Measurements from ENCODE around the gene IBA57.

The IBA57 gene

GRCh38 chr1:228144193-228144992, 21.2 kb upstream of the IBA57 start:
- no peak for DNase-seq (ENCODE audit: low read depth in 4 of 4, low spot score in 1 of 4)

DNA sequence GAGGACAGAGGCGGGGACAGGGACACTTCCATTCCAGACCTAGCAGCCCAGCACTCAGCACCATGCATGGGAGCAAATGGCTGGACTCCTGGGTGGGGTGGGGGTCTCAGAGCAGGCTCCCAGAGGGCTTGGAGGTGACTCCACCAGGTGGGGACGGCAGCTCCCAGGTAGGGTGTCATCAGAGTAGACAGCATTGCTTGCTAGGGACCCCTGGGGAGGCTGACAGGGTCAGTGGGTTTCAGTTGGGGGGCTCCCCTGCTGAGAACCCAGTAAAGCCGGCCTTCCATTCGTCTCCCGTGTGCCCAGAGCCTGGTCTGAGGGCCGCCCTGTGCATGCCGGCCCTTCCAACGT, 20.6 kb upstream of the IBA57 start:
- DNase-seq (ENCODE audit: low read depth in 4 of 4, low spot score in 1 of 4) = no peak

DNA sequence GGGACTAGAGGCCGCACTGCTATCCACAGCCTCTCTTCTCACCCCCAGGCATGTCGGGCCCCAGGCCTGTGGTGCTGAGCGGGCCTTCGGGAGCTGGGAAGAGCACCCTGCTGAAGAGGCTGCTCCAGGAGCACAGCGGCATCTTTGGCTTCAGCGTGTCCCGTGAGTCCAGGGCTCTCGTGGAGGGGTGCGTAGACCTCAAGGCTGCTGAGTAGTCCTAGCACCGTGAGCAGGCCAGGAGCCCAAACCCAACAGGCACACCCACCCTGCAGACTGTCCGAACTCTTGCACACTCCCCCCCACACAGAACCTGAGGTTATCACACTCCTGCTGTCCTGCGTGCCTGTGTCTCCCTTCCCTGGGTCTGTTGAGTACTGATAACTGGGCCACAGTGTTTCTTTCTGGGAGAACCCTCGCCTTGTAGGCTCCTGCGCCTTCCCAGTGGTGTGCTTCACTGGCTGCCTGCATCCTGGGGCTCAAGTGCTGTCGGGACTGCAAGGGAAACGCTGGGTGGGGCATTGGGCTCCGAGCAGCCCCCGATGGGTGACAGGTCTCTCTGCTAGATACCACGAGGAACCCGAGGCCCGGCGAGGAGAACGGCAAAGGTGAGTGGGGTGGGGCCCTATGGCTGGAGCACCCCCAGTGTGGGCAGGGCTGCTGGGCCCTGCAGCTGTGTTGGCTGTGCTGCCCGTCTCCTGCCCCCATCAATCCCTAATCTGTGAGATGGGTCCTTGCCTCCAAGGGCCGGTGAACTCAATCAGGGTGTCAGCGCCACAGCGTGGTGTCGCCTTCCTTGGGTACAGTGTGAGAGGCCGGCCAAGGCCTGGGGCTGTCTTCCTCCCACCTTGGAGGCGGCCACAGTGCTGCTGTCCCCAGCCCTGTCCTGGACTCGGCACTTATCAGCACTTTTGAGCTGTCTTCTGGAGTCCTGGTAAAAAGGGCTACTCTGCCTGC, 19.9 kb upstream of the IBA57 start:
- DNase-seq (ENCODE audit: low read depth in 4 of 4, low spot score in 1 of 4) = no peak

DNA sequence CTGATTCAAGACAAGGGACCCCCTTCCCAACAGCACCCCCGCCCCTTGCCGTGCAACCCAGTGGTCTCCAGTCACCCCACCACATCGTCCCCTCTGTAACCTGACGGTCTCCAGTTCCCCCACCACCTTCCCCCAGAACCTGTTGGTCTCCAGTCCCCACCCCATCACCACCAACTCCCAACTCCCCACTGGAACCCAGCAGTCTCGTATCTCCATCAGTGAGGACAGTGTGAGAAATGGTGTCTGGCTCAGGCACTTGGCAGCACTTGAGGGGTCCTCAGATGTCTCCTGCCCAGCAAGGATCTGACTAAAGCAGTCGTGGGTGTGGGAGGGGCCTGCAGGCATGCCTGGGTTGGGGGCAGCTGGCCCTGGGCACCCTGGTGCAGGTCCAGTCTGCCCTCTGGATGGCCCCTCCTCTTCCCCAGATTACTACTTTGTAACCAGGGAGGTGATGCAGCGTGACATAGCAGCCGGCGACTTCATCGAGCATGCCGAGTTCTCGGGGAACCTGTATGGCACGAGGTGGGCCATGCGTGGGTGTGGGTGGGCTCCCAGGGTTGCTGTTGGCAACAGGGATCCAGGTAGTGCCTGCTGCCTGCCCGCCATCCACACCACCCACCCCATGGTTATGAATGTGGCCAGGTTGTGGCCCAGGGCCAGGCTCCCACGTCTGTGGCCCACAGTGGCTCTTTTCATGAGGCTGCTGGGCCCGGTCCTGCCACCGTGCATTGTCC, 19.0 kb upstream of the IBA57 start:
- no peak for DNase-seq (ENCODE audit: low read depth in 4 of 4, low spot score in 1 of 4)

- DNase-seq (ENCODE audit: low read depth in 4 of 4, low spot score in 1 of 4) = no peak
These were observed 18.4 kb upstream of the IBA57 start for GRCh38 chr1:228147151-228147693.

GRCh38 chr1:228147768-228148167, 17.8 kb upstream of the IBA57 start:
- no peak for DNase-seq (ENCODE audit: low read depth in 4 of 4, low spot score in 1 of 4)

GRCh38 chr1:228148196-228148861, 17.3 kb upstream of the IBA57 start:
- no peak for DNase-seq (ENCODE audit: low read depth in 4 of 4, low spot score in 1 of 4)

DNA sequence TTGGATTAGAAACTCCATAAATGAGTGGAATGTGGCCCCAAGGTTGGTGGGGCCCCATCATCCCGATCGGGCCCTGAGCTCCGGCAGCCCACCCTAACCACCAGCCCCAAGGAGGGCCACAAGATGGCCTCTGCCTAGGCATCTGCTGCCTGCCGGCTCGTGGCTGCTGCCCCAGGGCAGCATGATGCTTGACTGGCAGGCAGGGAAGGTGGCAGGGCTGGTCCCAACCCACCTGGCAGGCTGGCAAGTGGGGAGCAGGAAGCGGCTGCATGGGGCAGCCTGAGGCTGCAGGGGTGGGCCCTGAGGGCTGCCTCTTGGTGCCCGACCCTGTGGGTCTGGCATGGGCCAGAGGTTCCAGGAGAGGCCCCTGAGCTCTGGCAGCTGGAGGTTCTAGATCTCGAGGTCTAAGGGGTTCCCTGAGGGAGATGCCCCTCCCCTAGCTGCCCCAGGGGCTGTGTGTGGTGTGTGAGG, 16.6 kb upstream of the IBA57 start:
- DNase-seq (ENCODE audit: low read depth in 4 of 4, low spot score in 1 of 4) = no peak

DNA sequence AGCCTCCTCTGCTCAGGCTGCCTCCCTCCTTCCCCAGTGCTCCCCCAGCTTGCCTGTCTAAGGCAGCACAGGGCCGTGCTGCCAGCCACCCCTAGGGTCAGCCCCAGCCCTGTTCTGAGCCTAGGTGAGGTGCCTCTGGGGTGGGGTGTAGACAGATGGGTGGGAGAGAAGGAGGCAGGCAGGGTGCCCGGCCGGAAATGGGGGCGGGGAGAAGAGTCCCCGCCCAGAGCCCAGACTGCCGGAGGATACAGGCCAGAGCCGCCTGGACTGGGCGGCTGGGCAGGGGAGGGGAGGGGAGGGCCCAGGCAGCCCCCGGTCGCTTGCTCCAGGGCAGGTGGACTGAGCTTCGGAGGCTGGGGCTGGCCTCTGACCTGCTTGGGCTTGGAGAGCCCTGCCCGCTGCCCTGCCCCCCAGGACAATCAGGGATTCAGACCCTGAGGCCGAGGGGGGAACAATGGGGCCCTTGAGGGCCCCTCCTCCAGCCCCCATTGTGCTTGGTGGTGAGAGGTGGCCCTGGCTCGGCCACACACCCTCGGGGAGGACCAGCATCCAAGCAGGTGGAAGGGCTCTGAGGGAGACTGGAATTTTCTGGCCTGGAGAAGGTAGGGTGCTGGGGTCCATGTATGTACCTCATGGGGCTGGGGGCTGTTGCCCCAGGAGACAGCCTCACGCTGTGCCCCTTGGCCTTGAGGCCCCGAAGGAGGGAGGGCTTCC, 16.0 kb upstream of the IBA57 start, which contains the start of gene GJC2:
Gene GJC2 (plus strand): TSS at position 525 of the 714 bp plus-strand sequence. CDS start 7,829 bp downstream, outside the sequence.
- no peak for DNase-seq (ENCODE audit: low read depth in 4 of 4, low spot score in 1 of 4)

GRCh38 chr1:228150120-228150460, 15.5 kb upstream of the IBA57 start:
- DNase-seq (ENCODE audit: low read depth in 4 of 4, low spot score in 1 of 4) = no peak

- no peak for DNase-seq (ENCODE audit: low read depth in 4 of 4, low spot score in 1 of 4)
These were observed 15.0 kb upstream of the IBA57 start for GRCh38 chr1:228150461-228151179.

DNA sequence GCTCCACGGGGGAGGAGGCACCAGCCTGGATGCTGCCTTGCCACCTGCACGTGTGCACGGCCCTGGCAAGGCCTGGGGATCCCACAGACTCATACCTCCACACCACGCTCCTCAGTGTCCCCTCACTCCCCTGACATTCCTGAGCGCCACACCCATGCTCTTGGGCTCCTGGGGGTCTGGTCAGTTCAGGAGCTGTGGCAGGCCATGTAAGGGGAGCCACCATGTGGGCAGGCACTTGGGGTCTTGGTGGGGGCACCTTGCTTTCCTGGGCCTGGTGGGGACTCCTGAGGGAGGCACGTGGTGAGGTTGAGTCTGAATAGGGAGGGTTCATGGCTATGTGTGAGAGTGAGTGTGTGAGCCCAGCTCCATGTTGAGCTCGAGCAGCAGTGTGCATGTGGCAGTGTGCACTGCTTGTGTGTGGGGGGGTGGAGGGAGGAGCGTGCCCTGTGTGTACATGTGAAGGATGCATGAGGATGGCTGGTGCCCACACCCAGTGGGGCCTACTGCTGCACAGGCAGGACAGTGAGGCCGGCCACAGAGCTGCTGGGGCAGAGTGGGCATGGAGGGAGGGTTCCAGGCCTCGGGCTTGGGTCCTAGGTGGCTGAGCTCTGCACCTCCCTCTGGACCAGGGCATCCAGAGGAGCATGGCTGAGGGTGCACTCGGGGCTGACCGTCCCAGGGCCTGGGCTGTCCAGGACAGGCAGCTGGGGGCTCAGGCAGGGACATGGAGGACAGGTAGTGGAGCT, 14.3 kb upstream of the IBA57 start:
- no peak for DNase-seq (ENCODE audit: low read depth in 4 of 4, low spot score in 1 of 4)

GRCh38 chr1:228152097-228152917, 13.3 kb upstream of the IBA57 start:
- no peak for DNase-seq (ENCODE audit: low read depth in 4 of 4, low spot score in 1 of 4)

GRCh38 chr1:228152918-228153258, 12.7 kb upstream of the IBA57 start:
- no peak for DNase-seq (ENCODE audit: low read depth in 4 of 4, low spot score in 1 of 4)

DNA sequence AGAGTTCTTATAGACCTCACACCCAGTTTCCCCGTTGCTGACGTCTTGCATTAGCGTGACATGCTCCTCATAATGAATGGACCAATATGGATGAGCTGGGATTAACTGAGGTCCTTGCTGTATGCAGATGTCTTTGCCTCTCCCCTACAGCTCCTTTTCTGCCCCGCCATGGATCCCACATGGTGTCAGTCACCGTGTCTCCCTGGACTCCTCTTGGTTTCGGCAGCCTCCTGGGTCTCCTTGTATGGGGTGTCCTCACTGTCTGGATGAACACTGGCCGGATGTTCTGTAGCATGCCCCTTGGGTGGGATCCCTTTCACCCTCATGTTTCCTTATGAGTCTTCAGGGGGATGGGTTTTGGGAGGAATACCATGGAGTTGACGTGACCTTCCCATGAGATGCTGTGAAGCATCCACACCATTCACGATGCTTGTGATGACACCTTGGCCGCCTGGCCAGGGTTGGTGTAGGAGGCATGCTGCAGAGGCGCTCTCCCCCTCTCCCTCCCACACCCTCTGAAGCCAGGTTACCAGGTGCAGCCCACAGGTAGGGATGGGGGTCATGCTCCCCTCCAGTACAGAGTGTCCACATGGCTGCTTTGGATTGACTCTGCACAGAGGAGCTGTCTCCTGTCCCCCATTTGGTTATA, 11.5 kb upstream of the IBA57 start:
- DNase-seq (ENCODE audit: low read depth in 4 of 4, low spot score in 1 of 4) = no peak

- no peak for DNase-seq (ENCODE audit: low read depth in 4 of 4, low spot score in 1 of 4)
These were observed 10.7 kb upstream of the IBA57 start for GRCh38 chr1:228154670-228155571.
